ENCODE data around the gene FAM168B.

GRCh38 chr2:131008967-131009366 is 84.3 kb downstream of the FAM168B start:
- no peak for TF ChIP-seq CTCF (IDR thresholded peaks at IDR 0.05)
- TF ChIP-seq POLR2A (IDR thresholded peaks at IDR 0.05): no peak
